B cell (primary cell): ENCODE results near the gene USP44.

Experiments
- EZH2 ChIP-seq: IDR thresholded peaks from 2 replicates; pipeline ENCODE4 v1.6.1; 2012; ENCODE audit warnings: borderline replicate concordance, low read depth, mild to moderate bottlenecking, moderate library complexity, low read length; ENCODE audit not compliant: insufficient read depth, poor library complexity, severe bottlenecking
- TF ChIP-seq, protein P1 (sequence below): fragments of 200-600 bp; IDR thresholded peaks from one replicate; pipeline ENCODE4 v1.8.0; 2022; ENCODE audit warnings: antibody characterized with exemption, mild to moderate bottlenecking

GRCh38 chr12:95484524-95484923 is 66.8 kb downstream of the USP44 start:
- TF ChIP-seq, protein P1, sequence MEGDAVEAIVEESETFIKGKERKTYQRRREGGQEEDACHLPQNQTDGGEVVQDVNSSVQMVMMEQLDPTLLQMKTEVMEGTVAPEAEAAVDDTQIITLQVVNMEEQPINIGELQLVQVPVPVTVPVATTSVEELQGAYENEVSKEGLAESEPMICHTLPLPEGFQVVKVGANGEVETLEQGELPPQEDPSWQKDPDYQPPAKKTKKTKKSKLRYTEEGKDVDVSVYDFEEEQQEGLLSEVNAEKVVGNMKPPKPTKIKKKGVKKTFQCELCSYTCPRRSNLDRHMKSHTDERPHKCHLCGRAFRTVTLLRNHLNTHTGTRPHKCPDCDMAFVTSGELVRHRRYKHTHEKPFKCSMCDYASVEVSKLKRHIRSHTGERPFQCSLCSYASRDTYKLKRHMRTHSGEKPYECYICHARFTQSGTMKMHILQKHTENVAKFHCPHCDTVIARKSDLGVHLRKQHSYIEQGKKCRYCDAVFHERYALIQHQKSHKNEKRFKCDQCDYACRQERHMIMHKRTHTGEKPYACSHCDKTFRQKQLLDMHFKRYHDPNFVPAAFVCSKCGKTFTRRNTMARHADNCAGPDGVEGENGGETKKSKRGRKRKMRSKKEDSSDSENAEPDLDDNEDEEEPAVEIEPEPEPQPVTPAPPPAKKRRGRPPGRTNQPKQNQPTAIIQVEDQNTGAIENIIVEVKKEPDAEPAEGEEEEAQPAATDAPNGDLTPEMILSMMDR, result no peak
- no peak for TF ChIP-seq EZH2
